Measurements from ENCODE around the gene PDE6A.

Gene PDE6A

DNA sequence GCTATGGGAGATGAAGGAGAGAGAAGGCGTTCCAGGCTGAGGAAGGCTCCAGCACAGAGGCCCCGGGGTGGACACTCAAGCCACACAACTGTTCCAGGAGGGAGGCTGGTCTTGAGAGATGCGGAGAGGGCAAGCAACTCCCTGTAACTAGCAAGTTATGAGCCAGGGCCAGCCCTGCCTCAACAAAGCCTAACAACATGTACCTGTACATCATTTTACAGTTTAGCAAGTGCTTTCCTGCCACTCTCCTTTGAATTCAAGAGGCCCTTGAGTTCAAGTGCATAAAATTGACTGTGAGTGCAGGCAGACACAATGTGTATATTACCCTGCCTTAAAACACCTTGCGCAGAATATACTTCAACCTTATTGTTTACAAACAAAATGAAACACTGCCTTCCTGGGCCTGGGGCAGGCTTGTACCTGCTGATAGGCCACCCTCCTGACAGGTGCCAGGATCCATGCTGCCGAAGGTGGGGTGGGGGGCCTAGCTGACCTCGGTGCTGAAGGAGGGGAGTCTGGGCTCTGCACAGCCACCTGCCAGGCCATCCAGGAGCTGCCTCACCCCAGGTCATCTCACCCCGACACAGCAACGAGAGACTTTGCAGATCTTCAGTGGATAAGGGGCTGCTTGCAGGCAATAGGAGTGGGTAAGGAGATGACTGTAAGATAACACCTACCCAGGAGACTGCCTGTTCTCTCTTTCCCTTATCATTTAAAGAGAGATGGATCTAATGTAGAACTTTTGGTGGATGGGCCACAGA is 134.5 kb downstream of the PDE6A start:
- Histone ChIP-seq H4K20me1 (ENCODE audit: control insufficient read depth, insufficient read depth, low read depth, low read length) (0 out of 2 replicates have a peak, but pooled peaks cover 2% of the 10 kb centered on the region), H3K4me2 (ENCODE audit: low read length) (no peak overlapping the region), H3K36me3 (ENCODE audit: control insufficient read depth, low read length) (no peaks in the 10 kb centered on the region), H3K4me3 (ENCODE audit: low read length) (no peak overlapping the region), H3K79me2 (ENCODE audit: control insufficient read depth, low read length) (peaks cover 25% of the 10 kb centered on the region), H3K4me1 (ENCODE audit: control insufficient read depth, low read length) (peaks cover under 1% of the 10 kb centered on the region; the same call in 1 of the 2 replicates), H3K9me3 (ENCODE audit: control insufficient read depth, insufficient read depth, low read length) (no peaks in the 10 kb centered on the region), H3K27ac (ENCODE audit: low read depth, low read length) (no peak overlapping the region), H3K9me2 (replicated peaks; ENCODE audit: control insufficient read depth, low read length) (no peaks in the 10 kb centered on the region), H3K27me3 (ENCODE audit: control insufficient read depth, low read length) (no peaks in the 10 kb centered on the region), H3F3A (ENCODE audit: control insufficient read depth, insufficient read depth) (no peaks in the 10 kb centered on the region)
- TF ChIP-seq EZH2phosphoT487 (IDR thresholded peaks at IDR 0.05; ENCODE audit: borderline replicate concordance, low read length), result no peak
- TF ChIP-seq, protein P1, sequence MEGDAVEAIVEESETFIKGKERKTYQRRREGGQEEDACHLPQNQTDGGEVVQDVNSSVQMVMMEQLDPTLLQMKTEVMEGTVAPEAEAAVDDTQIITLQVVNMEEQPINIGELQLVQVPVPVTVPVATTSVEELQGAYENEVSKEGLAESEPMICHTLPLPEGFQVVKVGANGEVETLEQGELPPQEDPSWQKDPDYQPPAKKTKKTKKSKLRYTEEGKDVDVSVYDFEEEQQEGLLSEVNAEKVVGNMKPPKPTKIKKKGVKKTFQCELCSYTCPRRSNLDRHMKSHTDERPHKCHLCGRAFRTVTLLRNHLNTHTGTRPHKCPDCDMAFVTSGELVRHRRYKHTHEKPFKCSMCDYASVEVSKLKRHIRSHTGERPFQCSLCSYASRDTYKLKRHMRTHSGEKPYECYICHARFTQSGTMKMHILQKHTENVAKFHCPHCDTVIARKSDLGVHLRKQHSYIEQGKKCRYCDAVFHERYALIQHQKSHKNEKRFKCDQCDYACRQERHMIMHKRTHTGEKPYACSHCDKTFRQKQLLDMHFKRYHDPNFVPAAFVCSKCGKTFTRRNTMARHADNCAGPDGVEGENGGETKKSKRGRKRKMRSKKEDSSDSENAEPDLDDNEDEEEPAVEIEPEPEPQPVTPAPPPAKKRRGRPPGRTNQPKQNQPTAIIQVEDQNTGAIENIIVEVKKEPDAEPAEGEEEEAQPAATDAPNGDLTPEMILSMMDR (IDR thresholded peaks at IDR 0.05; ENCODE audit: low read depth, low read length, poor library complexity, severe bottlenecking), result no peak

DNA sequence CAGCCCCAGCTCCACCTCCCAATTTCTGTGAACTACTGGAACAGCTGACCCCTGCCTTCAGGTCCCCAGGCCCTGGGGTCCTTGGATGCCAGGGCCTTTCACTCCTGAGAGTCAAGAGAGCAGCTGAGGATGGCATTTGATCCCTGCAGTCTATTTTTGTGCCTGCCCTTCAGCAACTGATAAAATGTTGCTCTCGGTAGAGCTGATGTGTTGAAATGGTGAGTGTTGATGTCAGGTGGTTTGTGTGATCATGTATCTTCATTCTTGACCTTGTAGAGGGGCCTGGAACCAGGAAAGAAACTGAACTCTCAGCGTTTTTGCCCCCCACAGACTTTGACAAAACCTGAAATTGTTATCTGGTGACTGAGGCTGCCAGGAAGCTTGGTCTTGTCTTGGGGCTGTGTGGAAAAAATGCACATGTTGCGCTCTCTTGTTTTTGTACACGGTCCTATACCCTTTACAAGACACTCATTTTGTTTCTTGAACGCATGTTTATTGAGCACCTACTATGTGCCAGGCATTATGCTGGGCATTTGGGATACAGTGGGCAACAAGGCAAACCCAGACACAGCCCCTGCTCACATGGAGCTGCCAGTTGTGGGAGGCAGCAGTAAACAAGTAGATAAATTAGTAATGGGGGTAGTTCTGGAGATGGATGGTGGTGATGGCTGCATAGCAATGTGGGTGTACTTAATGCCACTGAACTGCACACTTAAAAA is 136.2 kb downstream of the PDE6A start:
- Histone ChIP-seq H3K4me1 (ENCODE audit: control insufficient read depth, low read length) (peaks cover 3% of the 10 kb centered on the region; the same call in 1 of the 2 replicates), H3K79me2 (ENCODE audit: control insufficient read depth, low read length) (peaks cover 35% of the 10 kb centered on the region), H4K20me1 (ENCODE audit: control insufficient read depth, insufficient read depth, low read depth, low read length) (0 out of 2 replicates have a peak, but pooled peaks cover 6% of the 10 kb centered on the region), H3K9me2 (replicated peaks; ENCODE audit: control insufficient read depth, low read length) (no peaks in the 10 kb centered on the region), H3K4me2 (ENCODE audit: low read length) (no peak overlapping the region), H3K27ac (ENCODE audit: low read depth, low read length) (no peak overlapping the region), H3K4me3 (ENCODE audit: low read length) (no peak overlapping the region), H3K27me3 (ENCODE audit: control insufficient read depth, low read length) (no peaks in the 10 kb centered on the region), H3K36me3 (ENCODE audit: control insufficient read depth, low read length) (no peaks in the 10 kb centered on the region), H3K9me3 (ENCODE audit: control insufficient read depth, insufficient read depth, low read length) (no peaks in the 10 kb centered on the region), H3F3A (ENCODE audit: control insufficient read depth, insufficient read depth) (no peaks in the 10 kb centered on the region)
- TF ChIP-seq, protein P1 (IDR thresholded peaks at IDR 0.05; ENCODE audit: low read depth, low read length, poor library complexity, severe bottlenecking), result no peak
- TF ChIP-seq EZH2phosphoT487 (IDR thresholded peaks at IDR 0.05; ENCODE audit: borderline replicate concordance, low read length), result no peak

All from DOHH2 (cell line).